GM12878 (cell line): ENCODE results near the gene DPP4.

Experiments
- CTCF ChIP-seq, 3 experiments: IDR thresholded peaks in 2 of 3; conservative IDR thresholded peaks in 1 of 3; 2 replicates each; pipeline ENCODE4 v1.5.1; 2011; ENCODE audit warnings: low read depth in 3 of 3, low read length in 3 of 3, mild to moderate bottlenecking in 3 of 3, control low read depth in 2 of 3, moderate library complexity in 2 of 3, inconsistent platforms in 1 of 3, mixed read lengths in 1 of 3; ENCODE audit not compliant: control insufficient read depth in 2 of 3, insufficient read depth in 1 of 3; ENCODE audit errors: extremely low read depth in 1 of 3
- PAX8 ChIP-seq: fragments of 450-650 bp; IDR thresholded peaks from 2 replicates; pipeline ENCODE4 v1.6.1; 2017; ENCODE audit warnings: mild to moderate bottlenecking, moderate library complexity
- REST ChIP-seq: IDR thresholded peaks from 2 replicates; pipeline ENCODE4 v1.6.1; 2012; ENCODE audit warnings: mild to moderate bottlenecking, low read depth, low read length
- TCF7 ChIP-seq: IDR thresholded peaks from 2 replicates; pipeline ENCODE4 v1.6.1; 2014; ENCODE audit warnings: antibody characterized with exemption, borderline replicate concordance

GRCh38 chr2:162118166-162119031 lies 44.4 kb upstream of the DPP4 start:
- TF ChIP-seq REST (no peak), CTCF (IDR thresholded peaks at IDR 0.05 in 2 of 3, conservative IDR thresholded peaks at IDR 0.05 in 1 of 3; ENCODE audit: control insufficient read depth in 2 of 3, extremely low read depth in 1 of 3, insufficient read depth in 1 of 3, low read depth in 3 of 3, low read length in 3 of 3) (no peak), TCF7 (no peak), PAX8 (no peak)
